Fibroblast of lung (primary cell): Measurements from ENCODE around the gene PDGFB. TPM values are rescaled to one million over a fixed set of nuclear protein-coding genes. Genes with fewer than 3 reads are reported as not detected.

Experiments
- DNase-seq, 2 donors: peaks; one replicate each; pipeline versions ENCODE4 v3.0.0 to v3.0.0-alpha.2; 2010; ENCODE audit warnings: low read depth in 2 of 2
- H2AFZ ChIP-seq: 2 replicates; pipeline ENCODE4 v1.5.1; 2012; ENCODE audit warnings: low read length, control low read depth, inconsistent platforms
- H3K27ac ChIP-seq: 2 replicates; pipeline ENCODE4 v1.5.1; 2011; ENCODE audit warnings: low read length, control low read depth; ENCODE audit not compliant: insufficient read depth
- H3K27me3 ChIP-seq: 2 replicates; pipeline ENCODE4 v1.5.1; 2011; ENCODE audit warnings: mild to moderate bottlenecking, low read length; ENCODE audit not compliant: control insufficient read depth, insufficient read depth
- H3K36me3 ChIP-seq: 2 replicates; pipeline ENCODE4 v1.5.1; 2011; ENCODE audit warnings: low read length; ENCODE audit not compliant: control insufficient read depth, insufficient read depth
- H3K4me1 ChIP-seq: 2 replicates; pipeline ENCODE4 v1.5.1; 2011; ENCODE audit warnings: low read length; ENCODE audit not compliant: control insufficient read depth, insufficient read depth; ENCODE audit errors: extremely low read depth
- H3K4me2 ChIP-seq: 2 replicates; pipeline ENCODE4 v1.5.1; 2011; ENCODE audit warnings: low read length, control low read depth; ENCODE audit not compliant: insufficient read depth; ENCODE audit errors: extremely low read depth
- H3K4me3 ChIP-seq, 4 experiments: fragments of 200-600 bp in 1 of 4; sonication (generic) in 1 of 4; replicated peaks in 1 of 4; 2 replicates each; pipeline ENCODE4 v1.5.1; 2011 to 2016; ENCODE audit warnings: low read length in 4 of 4, low read depth in 3 of 4, mild to moderate bottlenecking in 3 of 4, control low read depth in 2 of 4, inconsistent platforms in 1 of 4, mixed read lengths in 1 of 4; ENCODE audit not compliant: insufficient read depth in 1 of 4; ENCODE audit errors: control extremely low read depth in 1 of 4
- H3K79me2 ChIP-seq: 2 replicates; pipeline ENCODE4 v1.5.1; 2012; ENCODE audit warnings: mild to moderate bottlenecking, low read length, inconsistent platforms; ENCODE audit not compliant: control insufficient read depth, insufficient read depth
- H3K9ac ChIP-seq: 2 replicates; pipeline ENCODE4 v1.5.1; 2011; ENCODE audit warnings: mild to moderate bottlenecking, low read length, control low read depth; ENCODE audit not compliant: insufficient read depth
- H3K9me3 ChIP-seq: 2 replicates; pipeline ENCODE4 v1.5.1; 2012; ENCODE audit warnings: low read depth, low read length; ENCODE audit not compliant: control insufficient read depth, insufficient read depth
- H4K20me1 ChIP-seq: 2 replicates; pipeline ENCODE4 v1.5.1; 2011; ENCODE audit warnings: low read length; ENCODE audit not compliant: control insufficient read depth, insufficient read depth; ENCODE audit errors: extremely low read depth
- EZH2 ChIP-seq: IDR thresholded peaks from 2 replicates; pipeline ENCODE4 v1.5.1; 2012; ENCODE audit warnings: low read length, control low read depth, mild to moderate bottlenecking; ENCODE audit errors: missing control alignments
- polyA plus RNA-seq, 2 donors: library from polyadenylated mRNA; depleted of rRNA in 1 of 2; stranded (reverse) in 1 of 2; unstranded in 1 of 2; fragments of >200 nt; gene quantifications; 2 replicates each; pipeline ENCODE4 v1.2.1, GENCODE V29; 2011 to 2012; ENCODE audit warnings: missing spikeins in 1 of 2
- total RNA-seq: library from RNA; depleted of rRNA; stranded (reverse); fragments of >200 nt; gene quantifications from 2 replicates; pipeline ENCODE4 v1.2.1, GENCODE V29; 2014
- TF ChIP-seq, protein P1 (sequence below), 2 donors: IDR thresholded peaks in 1 of 2; conservative IDR thresholded peaks in 1 of 2; 1 replicate in 1 of 2; 2 replicates in 1 of 2; pipeline ENCODE4 v1.5.1; 2011 to 2012; ENCODE audit warnings: low read length in 2 of 2, control low read depth in 1 of 2, inconsistent platforms in 1 of 2, low read depth in 1 of 2, mild to moderate bottlenecking in 1 of 2

The PDGFB gene
- total and polyA plus RNA-seq, 2 donors (not counting 1 experiment from before 2014, with no cell fraction given), result under 0.01 to 0.50 TPM

DNA sequence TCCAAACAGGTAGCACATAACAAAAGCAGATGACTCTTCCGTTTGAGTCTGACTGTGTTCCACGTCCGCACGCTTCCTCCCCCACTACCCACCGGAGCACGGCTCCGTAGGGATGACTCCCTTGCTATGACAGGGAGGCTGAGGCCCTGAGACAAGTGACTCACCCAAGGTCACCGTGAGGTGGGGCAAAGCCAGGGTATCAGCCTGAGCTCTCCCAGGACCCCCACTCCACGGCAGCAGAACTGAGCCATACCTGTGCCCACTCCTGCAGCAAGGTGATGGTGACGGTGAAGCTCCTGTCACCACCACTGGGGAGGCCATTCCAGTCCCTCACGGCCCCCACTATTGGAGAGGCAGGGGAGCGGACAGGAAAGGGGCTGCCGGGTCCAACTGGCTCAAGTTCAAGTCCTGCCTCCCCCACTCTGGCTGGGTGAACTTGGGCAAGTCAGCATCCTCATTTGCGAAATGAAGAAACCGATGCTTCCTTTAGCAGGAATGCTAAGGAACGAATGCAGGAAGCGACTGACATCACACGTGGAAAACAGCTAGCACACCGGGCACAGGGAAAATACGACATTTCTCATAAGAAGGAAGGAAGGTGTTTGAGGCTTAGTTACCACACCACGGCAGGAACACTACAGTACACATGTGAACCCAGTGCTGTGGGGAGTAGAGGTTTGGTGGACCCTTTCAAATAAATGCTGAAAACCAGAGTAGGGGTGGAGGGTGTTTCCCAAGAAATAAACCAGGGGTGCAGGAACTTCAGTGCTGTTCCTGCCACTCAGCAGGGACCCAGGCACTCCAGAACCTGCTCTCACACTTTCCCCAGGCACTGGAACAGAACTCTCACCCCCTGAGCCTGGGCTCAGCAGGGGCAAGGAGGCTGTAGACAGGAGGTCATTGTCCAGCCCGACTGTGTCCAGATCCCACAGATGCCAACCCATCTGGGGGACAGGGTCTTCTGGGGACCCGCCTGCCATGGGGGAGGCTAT lies 59.9 kb downstream of the PDGFB start:
- Histone ChIP-seq H3K27ac (peak overlapping the region; percentile 86), H3K9ac (peak overlapping the region; percentile 69), H3K9me3 (no peaks in the 10 kb centered on the region), H3K27me3 (no peaks in the 10 kb centered on the region), H3K36me3 (no peaks in the 10 kb centered on the region), H3K4me1 (peaks cover 15% of the 10 kb centered on the region), H3K4me3 (no peak overlapping the region), H4K20me1 (no peaks in the 10 kb centered on the region), H3K79me2 (no peaks in the 10 kb centered on the region), H3K4me2 (peak overlapping the region; percentile 0), H2AFZ (peak overlapping the region; percentile 54)
- no peak for TF ChIP-seq EZH2
- TF ChIP-seq, protein P1, sequence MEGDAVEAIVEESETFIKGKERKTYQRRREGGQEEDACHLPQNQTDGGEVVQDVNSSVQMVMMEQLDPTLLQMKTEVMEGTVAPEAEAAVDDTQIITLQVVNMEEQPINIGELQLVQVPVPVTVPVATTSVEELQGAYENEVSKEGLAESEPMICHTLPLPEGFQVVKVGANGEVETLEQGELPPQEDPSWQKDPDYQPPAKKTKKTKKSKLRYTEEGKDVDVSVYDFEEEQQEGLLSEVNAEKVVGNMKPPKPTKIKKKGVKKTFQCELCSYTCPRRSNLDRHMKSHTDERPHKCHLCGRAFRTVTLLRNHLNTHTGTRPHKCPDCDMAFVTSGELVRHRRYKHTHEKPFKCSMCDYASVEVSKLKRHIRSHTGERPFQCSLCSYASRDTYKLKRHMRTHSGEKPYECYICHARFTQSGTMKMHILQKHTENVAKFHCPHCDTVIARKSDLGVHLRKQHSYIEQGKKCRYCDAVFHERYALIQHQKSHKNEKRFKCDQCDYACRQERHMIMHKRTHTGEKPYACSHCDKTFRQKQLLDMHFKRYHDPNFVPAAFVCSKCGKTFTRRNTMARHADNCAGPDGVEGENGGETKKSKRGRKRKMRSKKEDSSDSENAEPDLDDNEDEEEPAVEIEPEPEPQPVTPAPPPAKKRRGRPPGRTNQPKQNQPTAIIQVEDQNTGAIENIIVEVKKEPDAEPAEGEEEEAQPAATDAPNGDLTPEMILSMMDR (conservative IDR thresholded peaks at IDR 0.05 in 1 of 2, IDR thresholded peaks at IDR 0.05 in 1 of 2; ENCODE audit: low read depth in 1 of 2, low read length in 2 of 2), result no peak
- DNase-seq, result peak; percentile 45 to 50

DNA sequence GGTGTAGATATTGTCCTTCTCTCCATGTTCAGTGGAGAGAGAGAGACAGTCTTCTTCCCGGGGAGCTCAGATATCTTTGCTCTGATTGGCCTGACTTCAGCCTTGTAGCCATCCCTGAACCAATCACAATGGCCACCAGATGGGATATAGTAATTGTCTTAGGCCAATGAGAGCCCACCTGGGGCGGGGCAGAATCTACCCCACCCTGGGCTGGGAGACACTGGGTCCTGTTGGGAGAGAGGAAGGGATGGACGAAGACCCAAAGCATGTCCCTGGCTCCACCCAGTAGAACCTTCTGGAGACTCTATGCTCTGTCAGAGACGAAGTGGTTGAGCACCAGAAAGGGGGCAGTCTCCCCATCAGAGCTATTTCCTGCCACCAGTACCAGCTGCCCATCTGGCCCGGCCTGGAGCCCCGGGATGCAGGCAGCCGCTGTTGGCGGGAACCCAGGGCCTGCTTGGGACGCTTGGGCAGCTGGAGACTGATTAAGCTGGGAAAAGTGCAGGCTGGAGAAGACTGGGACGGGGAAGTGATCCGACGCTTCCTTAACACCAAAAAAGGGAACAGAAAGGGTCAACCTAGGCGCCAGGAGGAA lies 60.7 kb downstream of the PDGFB start:
- H3K4me1 ChIP-seq, result peaks cover 16% of the 10 kb centered on the region
- H3K4me3 ChIP-seq, result no peak overlapping the region
- no peaks in the 10 kb centered on the region for H3K36me3 ChIP-seq
- no peaks in the 10 kb centered on the region for H4K20me1 ChIP-seq
- peak overlapping the region; percentile 37 for H3K9ac ChIP-seq
- TF ChIP-seq EZH2, result no peak
- TF ChIP-seq, protein P1 (conservative IDR thresholded peaks at IDR 0.05 in 1 of 2, IDR thresholded peaks at IDR 0.05 in 1 of 2; ENCODE audit: low read depth in 1 of 2, low read length in 2 of 2), result no peak
- H3K79me2 ChIP-seq, result no peaks in the 10 kb centered on the region
- no peaks in the 10 kb centered on the region for H3K27me3 ChIP-seq
- peak; percentile 77 to 80 for DNase-seq
- H3K27ac ChIP-seq, result peak overlapping the region; percentile 86
- H2AFZ ChIP-seq, result no peak overlapping the region
- H3K9me3 ChIP-seq, result no peaks in the 10 kb centered on the region
- H3K4me2 ChIP-seq, result peak overlapping the region; percentile 2

DNA sequence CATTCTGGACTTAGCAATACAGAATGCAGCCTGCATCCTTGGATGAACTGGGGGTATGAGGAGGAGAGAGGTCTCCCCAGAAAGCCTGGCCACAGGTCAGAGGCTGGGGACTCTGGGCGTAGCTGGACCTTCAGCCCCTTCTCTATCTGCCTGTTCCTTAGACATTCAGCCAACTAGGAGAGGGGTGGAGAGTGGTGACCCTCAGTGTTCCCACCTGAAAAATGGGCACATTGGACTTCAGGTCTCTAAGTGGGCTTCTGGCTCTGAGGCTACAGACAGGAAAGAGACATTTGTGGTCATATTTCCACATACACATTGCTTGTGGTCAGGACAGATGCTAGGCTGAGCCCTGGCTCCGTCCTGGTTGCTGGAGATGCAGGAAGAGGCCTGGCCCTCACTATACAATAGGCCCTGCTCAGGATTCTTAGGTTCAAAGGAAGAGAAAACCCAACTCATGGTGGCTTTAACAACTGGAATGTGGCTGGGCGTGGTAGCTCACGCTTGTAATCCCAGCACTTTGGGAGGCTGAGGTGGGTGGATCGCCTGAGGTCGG lies 62.2 kb downstream of the PDGFB start:
- TF ChIP-seq EZH2, result no peak
- TF ChIP-seq, protein P1 (conservative IDR thresholded peaks at IDR 0.05 in 1 of 2, IDR thresholded peaks at IDR 0.05 in 1 of 2; ENCODE audit: low read depth in 1 of 2, low read length in 2 of 2), result no peak
- Histone ChIP-seq H3K4me1 (peaks cover 16% of the 10 kb centered on the region), H3K4me3 (no peak overlapping the region), H3K9me3 (no peaks in the 10 kb centered on the region), H2AFZ (no peak overlapping the region), H3K27me3 (no peaks in the 10 kb centered on the region), H3K4me2 (no peak overlapping the region), H3K36me3 (no peaks in the 10 kb centered on the region), H4K20me1 (no peaks in the 10 kb centered on the region), H3K27ac (no peak overlapping the region), H3K79me2 (no peaks in the 10 kb centered on the region), H3K9ac (no peak overlapping the region)
- DNase-seq, result peak; percentile 23 to 36
